Ishikawa (cell line): Measurements from ENCODE around the gene TRPC5OS.

ENCODE experiments used
- CEBPB ChIP-seq: IDR thresholded peaks from 2 replicates; pipeline ENCODE4 v1.6.1; 2012
- CREB1 ChIP-seq: IDR thresholded peaks from 2 replicates; pipeline ENCODE4 v1.6.1; 2012; ENCODE audit warnings: low read depth
- EGR1 ChIP-seq: IDR thresholded peaks from 2 replicates; pipeline ENCODE4 v1.6.1; 2012
- EP300 ChIP-seq: IDR thresholded peaks from 2 replicates; pipeline ENCODE4 v1.6.1; 2012; ENCODE audit warnings: borderline replicate concordance
- FOXM1 ChIP-seq: IDR thresholded peaks from 2 replicates; pipeline ENCODE4 v1.6.1; 2012; ENCODE audit warnings: low read depth, borderline replicate concordance
- MAX ChIP-seq: IDR thresholded peaks from 2 replicates; pipeline ENCODE4 v1.6.1; 2012
- NFIC ChIP-seq: IDR thresholded peaks from 2 replicates; pipeline ENCODE4 v1.6.1; 2012
- RAD21 ChIP-seq: IDR thresholded peaks from 2 replicates; pipeline ENCODE4 v1.6.1; 2012; ENCODE audit warnings: low read depth
- REST ChIP-seq: IDR thresholded peaks from 2 replicates; pipeline ENCODE4 v1.6.1; 2012; ENCODE audit warnings: low read depth, mild to moderate bottlenecking
- TAF1 ChIP-seq: IDR thresholded peaks from 2 replicates; pipeline ENCODE4 v1.6.1; 2012; ENCODE audit warnings: low read depth, mild to moderate bottlenecking
- TCF12 ChIP-seq: IDR thresholded peaks from 2 replicates; pipeline ENCODE4 v1.6.1; 2012; ENCODE audit warnings: low read depth
- TEAD4 ChIP-seq: IDR thresholded peaks from 2 replicates; pipeline ENCODE4 v1.6.1; 2012
- USF1 ChIP-seq: IDR thresholded peaks from 2 replicates; pipeline ENCODE4 v1.6.1; 2012
- YY1 ChIP-seq: IDR thresholded peaks from 2 replicates; pipeline ENCODE4 v1.6.1; 2012; ENCODE audit warnings: low read depth
- ZBTB7A ChIP-seq: IDR thresholded peaks from 2 replicates; pipeline ENCODE4 v1.6.1; 2012; ENCODE audit warnings: low read depth

TRPC5OS gene

GRCh38 chrX:111868726-111869638 lies 7.0 kb upstream of the TRPC5OS start:
- TF ChIP-seq NFIC (no peak), USF1 (no peak), TCF12 (no peak), EGR1 (no peak), REST (no peak), ZBTB7A (no peak), TEAD4 (no peak), CREB1 (no peak), RAD21 (no peak), TAF1 (no peak), FOXM1 (no peak), MAX (no peak)

- no peak for TF ChIP-seq NFIC
- TF ChIP-seq RAD21, result peak; percentile 65
- TF ChIP-seq TAF1, result no peak
- TF ChIP-seq EGR1, result no peak
- TF ChIP-seq YY1, result no peak
- no peak for TF ChIP-seq TCF12
Observed at GRCh38 chrX:111869639-111870034, 6.3 kb upstream of the TRPC5OS start.

- TF ChIP-seq TEAD4, result no peak
- no peak for TF ChIP-seq REST
- no peak for TF ChIP-seq MAX
- no peak for TF ChIP-seq FOXM1
- no peak for TF ChIP-seq EP300
- TF ChIP-seq TAF1, result no peak
- no peak for TF ChIP-seq RAD21
- no peak for TF ChIP-seq YY1
- no peak for TF ChIP-seq EGR1
- no peak for TF ChIP-seq NFIC
- TF ChIP-seq USF1, result no peak
- TF ChIP-seq ZBTB7A, result no peak
- TF ChIP-seq CREB1, result no peak
Observed at GRCh38 chrX:111874241-111874640, 1.7 kb upstream of the TRPC5OS start.

GRCh38 chrX:111876646-111877045 lies 665 bp downstream of the TRPC5OS start:
- TF ChIP-seq TCF12 (no peak), EP300 (no peak), RAD21 (no peak), USF1 (no peak), MAX (no peak), ZBTB7A (no peak), REST (no peak), CEBPB (no peak), TEAD4 (no peak), NFIC (no peak), TAF1 (no peak), YY1 (no peak), FOXM1 (no peak), CREB1 (no peak), EGR1 (no peak)
